DOHH2 (cell line): ENCODE data around the gene ZNF253.
"Not testable (repeated sequence)": the region's sequence is repeated elsewhere in the genome, so short reads cannot be mapped to it uniquely, and the experiment has no call there.

ENCODE experiments used
- H3F3A ChIP-seq: fragments of 200-600 bp; sonication (generic), shearing (Covaris generic); 2 replicates; pipeline ENCODE4 v1.6.0; 2016; ENCODE audit warnings: antibody characterized with exemption, mild to moderate bottlenecking; ENCODE audit not compliant: control insufficient read depth, insufficient read depth
- H3K27ac ChIP-seq: fragments of 200-600 bp; sonication (generic); 2 replicates; pipeline ENCODE4 v1.5.1; 2014; ENCODE audit warnings: low read depth, mild to moderate bottlenecking, low read length, moderate library complexity
- H3K27me3 ChIP-seq: fragments of 200-600 bp; sonication (generic); 2 replicates; pipeline ENCODE4 v1.6.1; 2014; ENCODE audit warnings: mild to moderate bottlenecking, low read length, mixed read lengths; ENCODE audit not compliant: control insufficient read depth
- H3K36me3 ChIP-seq: fragments of 200-600 bp; sonication (generic); 2 replicates; pipeline ENCODE4 v1.6.1; 2014; ENCODE audit warnings: mild to moderate bottlenecking, low read length, moderate library complexity, mixed read lengths; ENCODE audit not compliant: control insufficient read depth
- H3K4me1 ChIP-seq: fragments of 200-600 bp; sonication (generic); 2 replicates; pipeline ENCODE4 v1.6.1; 2014; ENCODE audit warnings: mild to moderate bottlenecking, low read length, mixed read lengths; ENCODE audit not compliant: control insufficient read depth
- H3K4me2 ChIP-seq: fragments of 200-600 bp; sonication (generic); 2 replicates; pipeline ENCODE4 v1.6.0; 2014; ENCODE audit warnings: mild to moderate bottlenecking, low read length, moderate library complexity
- H3K4me3 ChIP-seq: fragments of 200-600 bp; sonication (generic); 2 replicates; pipeline ENCODE4 v1.5.1; 2014; ENCODE audit warnings: mild to moderate bottlenecking, low read length, mixed read lengths
- H3K79me2 ChIP-seq: fragments of 200-600 bp; sonication (generic); 2 replicates; pipeline ENCODE4 v1.6.1; 2014; ENCODE audit warnings: mild to moderate bottlenecking, low read length, mixed read lengths; ENCODE audit not compliant: control insufficient read depth
- H3K9me2 ChIP-seq: fragments of 200-600 bp; sonication (generic); replicated peaks from 2 replicates; pipeline ENCODE4 v1.6.1; 2014; ENCODE audit warnings: mild to moderate bottlenecking, low read length, mixed read lengths; ENCODE audit not compliant: control insufficient read depth
- H3K9me3 ChIP-seq: fragments of 200-600 bp; sonication (generic); 2 replicates; pipeline ENCODE4 v1.6.1; 2014; ENCODE audit warnings: antibody characterized with exemption, low read length, mixed read lengths; ENCODE audit not compliant: control insufficient read depth, insufficient read depth
- H4K20me1 ChIP-seq: fragments of 200-600 bp; sonication (generic); 2 replicates; pipeline ENCODE4 v1.6.0; 2014; ENCODE audit warnings: low read depth, mild to moderate bottlenecking, antibody characterized with exemption, low read length, moderate library complexity; ENCODE audit not compliant: control insufficient read depth, insufficient read depth
- EZH2phosphoT487 ChIP-seq: fragments of 200-600 bp; sonication (generic); IDR thresholded peaks from 2 replicates; pipeline ENCODE4 v1.6.1; 2017; ENCODE audit warnings: borderline replicate concordance, mild to moderate bottlenecking, antibody characterized with exemption, low read length, moderate library complexity, mixed read lengths
- TF ChIP-seq, protein P1 (sequence below): fragments of 200-600 bp; sonication (generic); IDR thresholded peaks from one replicate; pipeline ENCODE4 v1.5.1; 2014; ENCODE audit warnings: antibody characterized with exemption, mild to moderate bottlenecking, low read depth, low read length; ENCODE audit not compliant: poor library complexity, severe bottlenecking

Gene ZNF253

DNA sequence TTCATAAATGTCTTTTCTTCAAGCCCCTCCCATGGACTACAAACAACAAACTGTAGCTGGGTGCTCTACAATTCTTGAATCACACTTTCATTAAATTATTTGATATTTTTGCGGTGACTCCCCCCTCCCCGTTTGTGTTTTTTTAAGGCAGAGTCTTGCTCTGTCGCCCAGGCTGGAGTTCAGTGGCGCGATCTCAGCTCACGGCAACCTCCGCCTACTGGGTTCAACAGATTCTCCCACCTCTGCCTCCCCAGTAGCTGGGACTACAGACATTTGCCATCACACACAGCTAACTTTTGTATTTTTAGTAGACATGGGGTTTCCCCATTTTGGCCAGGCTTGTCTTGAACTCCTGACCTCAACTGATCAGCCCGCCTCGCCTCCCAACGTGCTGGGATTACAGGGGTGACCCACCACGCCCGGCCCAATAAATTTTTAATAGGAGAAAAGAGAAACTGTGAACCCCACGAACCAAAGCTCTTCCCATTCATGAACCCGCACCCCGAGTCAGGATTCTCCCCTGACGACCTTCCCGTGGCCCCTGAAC, 44.8 kb upstream of the ZNF253 start:
- no peak for TF ChIP-seq EZH2phosphoT487
- TF ChIP-seq, protein P1, sequence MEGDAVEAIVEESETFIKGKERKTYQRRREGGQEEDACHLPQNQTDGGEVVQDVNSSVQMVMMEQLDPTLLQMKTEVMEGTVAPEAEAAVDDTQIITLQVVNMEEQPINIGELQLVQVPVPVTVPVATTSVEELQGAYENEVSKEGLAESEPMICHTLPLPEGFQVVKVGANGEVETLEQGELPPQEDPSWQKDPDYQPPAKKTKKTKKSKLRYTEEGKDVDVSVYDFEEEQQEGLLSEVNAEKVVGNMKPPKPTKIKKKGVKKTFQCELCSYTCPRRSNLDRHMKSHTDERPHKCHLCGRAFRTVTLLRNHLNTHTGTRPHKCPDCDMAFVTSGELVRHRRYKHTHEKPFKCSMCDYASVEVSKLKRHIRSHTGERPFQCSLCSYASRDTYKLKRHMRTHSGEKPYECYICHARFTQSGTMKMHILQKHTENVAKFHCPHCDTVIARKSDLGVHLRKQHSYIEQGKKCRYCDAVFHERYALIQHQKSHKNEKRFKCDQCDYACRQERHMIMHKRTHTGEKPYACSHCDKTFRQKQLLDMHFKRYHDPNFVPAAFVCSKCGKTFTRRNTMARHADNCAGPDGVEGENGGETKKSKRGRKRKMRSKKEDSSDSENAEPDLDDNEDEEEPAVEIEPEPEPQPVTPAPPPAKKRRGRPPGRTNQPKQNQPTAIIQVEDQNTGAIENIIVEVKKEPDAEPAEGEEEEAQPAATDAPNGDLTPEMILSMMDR: no peak
- Histone ChIP-seq H3K9me3 (peaks cover 54% of the 10 kb centered on the region), H4K20me1 (no peaks in the 10 kb centered on the region), H3K27ac (peak overlapping the region; percentile 62), H3F3A (no peaks in the 10 kb centered on the region), H3K9me2 (no peaks in the 10 kb centered on the region), H3K4me2 (peak overlapping the region; percentile 92), H3K79me2 (peaks cover 54% of the 10 kb centered on the region), H3K4me1 (peaks cover 19% of the 10 kb centered on the region), H3K4me3 (peak overlapping the region; percentile 76), H3K36me3 (peaks cover 35% of the 10 kb centered on the region), H3K27me3 (no peaks in the 10 kb centered on the region)

DNA sequence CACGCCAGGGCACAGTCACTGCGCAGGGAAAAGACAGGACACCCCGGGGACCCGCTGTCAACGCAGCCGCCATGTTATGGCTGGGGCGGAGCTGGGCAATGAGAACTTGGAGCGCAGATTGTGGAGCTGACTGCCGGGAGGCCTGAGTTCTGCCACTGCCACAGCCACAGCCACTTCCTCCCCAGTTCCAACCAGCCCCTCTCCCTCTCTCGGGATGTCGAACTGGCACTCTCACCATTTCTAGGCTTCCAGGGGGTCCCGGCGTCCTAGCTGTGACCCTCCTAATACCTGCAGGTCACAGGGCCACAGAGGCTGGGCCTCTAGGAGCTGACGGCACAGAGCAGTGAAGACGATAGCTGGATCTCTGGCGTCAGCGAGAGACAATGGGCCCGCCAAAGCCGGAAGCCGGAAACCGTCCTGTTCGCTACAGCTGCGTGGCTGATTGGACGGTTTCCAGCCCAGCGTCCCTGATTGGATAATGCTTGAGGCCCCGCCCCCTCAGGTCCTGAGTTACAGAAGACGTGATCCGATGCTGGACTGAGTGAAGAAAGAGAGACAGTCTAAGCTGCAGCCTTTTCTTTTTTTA, 44.2 kb upstream of the ZNF253 start, which contains the start of gene ZNF506:
Gene ZNF506 (minus strand): TSS at position 385 of the 586 bp plus-strand sequence. CDS start 147 bp downstream, at position 238.
- Histone ChIP-seq H3K79me2 (peaks cover 49% of the 10 kb centered on the region), H3K9me3 (peaks cover 54% of the 10 kb centered on the region), H4K20me1 (no peaks in the 10 kb centered on the region), H3K36me3 (peaks cover 35% of the 10 kb centered on the region), H3K4me1 (peaks cover 19% of the 10 kb centered on the region), H3K4me3 (peak within 1 kb of the TSS; percentile 76), H3F3A (no peaks in the 10 kb centered on the region), H3K9me2 (no peaks in the 10 kb centered on the region), H3K27me3 (no peaks in the 10 kb centered on the region), H3K4me2 (peak within 1 kb of the TSS; percentile 92), H3K27ac (peak within 1 kb of the TSS; percentile 62)
- TF ChIP-seq, protein P1: no peak
- no peak for TF ChIP-seq EZH2phosphoT487

DNA sequence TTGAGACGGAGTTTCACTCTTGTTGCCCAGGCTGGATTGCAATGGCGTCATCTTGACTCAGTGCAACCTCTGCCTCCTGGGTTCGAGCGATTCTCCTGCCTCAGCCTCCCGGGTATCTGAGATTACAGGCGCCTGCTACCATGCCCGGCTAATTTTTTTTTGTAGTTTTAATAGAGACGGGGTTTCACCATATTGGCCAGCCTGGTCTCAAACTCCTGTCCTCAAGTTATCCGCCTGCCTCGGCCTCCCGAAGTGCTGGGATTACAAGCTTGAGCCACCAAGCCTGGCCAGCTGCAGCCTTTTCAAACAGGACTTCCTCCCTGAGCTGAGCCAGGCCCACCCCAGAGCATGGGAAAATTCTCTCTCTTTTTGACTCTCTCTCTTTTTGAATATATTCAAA, 43.7 kb upstream of the ZNF253 start:
- H3K79me2 ChIP-seq: peaks cover 44% of the 10 kb centered on the region
- H4K20me1 ChIP-seq, H3K27me3 ChIP-seq, H3K9me2 ChIP-seq, H3F3A ChIP-seq: not testable (repeated sequence)
- peak overlapping the region; percentile 92 for H3K4me2 ChIP-seq
- peaks cover 35% of the 10 kb centered on the region for H3K36me3 ChIP-seq
- peaks cover 19% of the 10 kb centered on the region for H3K4me1 ChIP-seq
- peak overlapping the region; percentile 76 for H3K4me3 ChIP-seq
- H3K27ac ChIP-seq: peak overlapping the region; percentile 62
- peaks cover 54% of the 10 kb centered on the region for H3K9me3 ChIP-seq

DNA sequence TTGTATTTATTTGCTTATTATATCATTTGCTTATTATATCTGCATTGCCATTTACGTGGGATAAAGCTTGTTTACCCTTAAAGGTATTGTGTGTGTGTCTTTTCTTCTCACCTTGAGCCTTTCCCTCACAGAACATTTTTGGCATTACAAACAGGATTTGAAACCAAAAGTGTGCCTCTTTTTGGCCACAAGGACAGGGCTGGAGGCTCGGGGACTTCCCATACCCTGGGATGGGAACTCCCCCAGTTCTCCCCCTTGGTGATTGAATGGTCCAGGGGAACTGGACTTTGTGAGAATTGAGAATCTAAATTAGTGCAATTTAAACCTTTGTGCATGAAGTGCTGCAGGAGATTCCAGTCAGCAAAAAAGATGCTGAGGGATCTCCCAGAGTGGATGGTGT, 41.8 kb upstream of the ZNF253 start:
- TF ChIP-seq, protein P1: no peak
- TF ChIP-seq EZH2phosphoT487: no peak

More for the DNA sequence above, 41.8 kb upstream of the ZNF253 start:
- Histone ChIP-seq H3K4me3 (no peak overlapping the region), H3K79me2 (peaks cover 25% of the 10 kb centered on the region), H3K4me2 (no peak overlapping the region), H3K36me3 (peaks cover 19% of the 10 kb centered on the region), H4K20me1 (no peaks in the 10 kb centered on the region), H3F3A (no peaks in the 10 kb centered on the region), H3K27me3 (no peaks in the 10 kb centered on the region), H3K27ac (no peak overlapping the region), H3K9me2 (no peaks in the 10 kb centered on the region), H3K9me3 (peaks cover 52% of the 10 kb centered on the region), H3K4me1 (peaks cover 11% of the 10 kb centered on the region)
